DMS53 treated with DMSO at 0.1 percent for 48 hours (cell line): Measurements from ENCODE around the gene C3orf85.

Experiments
- DNase-seq: peaks from one replicate; lab custom pipeline; 2025; ENCODE audit not compliant: unreplicated experiment; lab: John Stamatoyannopoulos, UW

C3orf85 gene

GRCh38 chr3:109149078-109149477 lies 12.6 kb downstream of the C3orf85 start:
- no peak for DNase-seq

GRCh38 chr3:109152320-109152719 lies 15.8 kb downstream of the C3orf85 start:
- no peak for DNase-seq

DNA sequence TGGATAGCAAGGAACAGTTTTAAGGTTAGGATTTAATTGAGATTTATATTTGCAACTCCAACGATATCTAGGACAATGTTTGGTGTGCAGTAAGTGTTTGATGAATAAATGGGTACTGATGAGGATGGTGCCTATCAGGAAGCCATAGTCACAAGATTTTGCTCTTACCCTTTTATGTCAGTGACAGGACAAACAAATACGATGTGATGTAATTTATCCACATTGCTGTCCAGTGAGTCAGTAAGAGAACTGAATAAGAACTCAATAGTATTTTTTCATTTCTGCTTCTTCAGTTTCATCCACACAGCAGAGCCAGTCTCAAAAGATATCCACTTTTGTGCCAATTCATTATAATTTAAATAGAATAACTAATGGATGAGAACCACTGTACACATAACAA lies 18.5 kb downstream of the C3orf85 start:
- DNase-seq = no peak

DNA sequence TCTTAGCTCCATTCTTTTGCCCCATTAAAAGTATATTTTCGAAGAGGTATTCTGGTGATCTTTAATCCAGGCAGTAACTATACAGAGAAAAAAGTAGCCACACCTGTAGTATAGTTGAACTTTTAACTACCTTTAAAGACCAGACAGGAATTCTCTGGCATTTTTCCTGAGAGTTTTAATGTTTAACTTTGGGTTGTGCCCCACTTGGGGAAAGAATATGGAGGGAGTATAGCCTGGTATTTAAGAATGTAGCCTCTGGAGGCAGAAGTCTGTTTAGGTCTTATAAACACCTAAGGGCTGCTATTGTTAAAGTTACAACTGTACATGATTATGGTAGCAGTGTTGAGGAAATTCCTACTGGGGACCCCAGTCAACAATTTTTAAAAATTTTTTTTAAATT lies 19.3 kb downstream of the C3orf85 start:
- no peak for DNase-seq

DNA sequence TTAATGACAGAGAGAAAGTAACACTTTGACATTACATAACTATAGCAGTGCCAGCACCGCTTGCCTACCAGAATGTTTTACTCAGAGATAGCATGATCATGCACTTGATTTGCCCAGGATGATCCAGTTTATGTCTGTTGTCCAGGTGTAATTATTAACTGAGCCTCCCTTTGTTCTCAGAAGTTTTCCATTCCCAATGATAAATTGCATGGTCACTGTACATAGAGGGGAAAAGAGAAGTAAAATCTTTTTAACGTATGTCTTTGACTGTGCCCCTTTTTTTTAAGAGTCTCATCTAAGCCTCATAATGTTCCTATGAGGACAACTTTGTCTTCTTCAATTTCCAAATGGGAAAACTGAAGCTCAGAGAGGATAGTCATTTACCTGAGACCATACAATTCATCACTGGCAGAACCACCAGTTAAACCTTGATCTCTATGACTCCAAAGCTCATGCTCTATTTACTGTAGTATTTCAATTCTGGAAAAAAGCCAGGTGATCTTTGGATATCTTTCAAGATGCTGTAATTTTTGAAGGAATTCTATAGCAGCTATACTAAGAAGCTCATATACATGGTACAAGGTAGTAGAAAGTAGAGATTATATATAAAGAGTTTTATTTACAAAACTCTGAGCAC lies 25.1 kb downstream of the C3orf85 start:
- peak; percentile 59 for DNase-seq

DNA sequence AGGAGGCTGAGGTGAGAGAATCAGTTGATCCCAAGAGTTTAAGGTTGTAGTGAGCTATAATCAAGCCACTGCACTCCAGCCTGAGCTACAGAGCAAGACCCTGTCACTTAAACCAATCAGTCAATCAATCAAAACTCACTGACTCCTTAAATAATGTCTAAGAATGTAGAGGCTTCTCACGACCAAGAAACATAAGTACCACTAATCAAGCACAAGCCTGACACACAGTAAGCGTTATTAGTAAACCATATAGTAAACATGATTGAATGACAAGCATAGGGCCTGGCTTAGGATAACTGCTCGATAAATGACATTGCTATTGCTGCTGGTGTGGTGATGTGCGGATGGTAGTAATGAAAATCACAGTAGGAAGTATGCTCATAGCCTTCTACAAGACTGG lies 29.4 kb downstream of the C3orf85 start:
- DNase-seq = no peak

DNA sequence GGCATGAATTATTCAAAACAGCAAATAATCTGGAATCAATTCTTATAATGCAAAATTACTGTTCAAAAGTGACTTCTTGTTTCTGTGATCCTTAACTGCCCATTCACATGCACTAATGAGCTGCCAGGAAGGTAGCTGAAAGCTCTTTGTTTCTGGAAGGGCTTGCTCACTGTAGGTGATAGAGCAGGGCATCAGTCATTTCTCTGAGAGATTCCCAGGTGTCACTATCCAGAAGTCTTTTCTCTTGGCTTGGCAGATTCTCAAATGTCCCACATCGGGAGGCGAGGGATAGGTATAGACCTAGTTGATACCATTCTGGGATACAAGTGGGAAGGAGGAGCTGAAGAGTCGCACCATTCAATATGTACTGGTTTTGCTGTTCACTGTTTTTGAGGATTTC lies 35.0 kb downstream of the C3orf85 start:
- no peak for DNase-seq

DNA sequence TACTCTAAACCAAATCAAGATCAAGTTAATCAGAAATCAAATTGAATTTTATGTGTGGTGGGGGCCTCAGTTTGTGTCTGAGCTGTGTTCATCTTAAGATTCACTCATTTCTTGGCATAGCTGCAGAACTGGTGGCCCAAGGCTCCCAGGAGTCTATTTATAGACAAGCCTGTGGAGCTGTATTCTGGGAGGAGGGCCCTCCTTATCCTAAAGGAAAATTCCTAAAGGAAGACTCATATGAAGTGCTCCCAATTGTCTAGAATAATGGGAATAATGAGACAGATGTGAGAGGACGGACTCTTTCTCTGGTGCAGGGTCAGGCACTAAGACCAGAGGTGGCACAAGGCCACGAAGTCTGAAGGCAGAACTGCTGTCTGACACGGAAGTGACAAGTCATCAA lies 38.9 kb downstream of the C3orf85 start:
- DNase-seq = no peak

GRCh38 chr3:109176726-109177125 lies 40.2 kb downstream of the C3orf85 start:
- DNase-seq = no peak

DNA sequence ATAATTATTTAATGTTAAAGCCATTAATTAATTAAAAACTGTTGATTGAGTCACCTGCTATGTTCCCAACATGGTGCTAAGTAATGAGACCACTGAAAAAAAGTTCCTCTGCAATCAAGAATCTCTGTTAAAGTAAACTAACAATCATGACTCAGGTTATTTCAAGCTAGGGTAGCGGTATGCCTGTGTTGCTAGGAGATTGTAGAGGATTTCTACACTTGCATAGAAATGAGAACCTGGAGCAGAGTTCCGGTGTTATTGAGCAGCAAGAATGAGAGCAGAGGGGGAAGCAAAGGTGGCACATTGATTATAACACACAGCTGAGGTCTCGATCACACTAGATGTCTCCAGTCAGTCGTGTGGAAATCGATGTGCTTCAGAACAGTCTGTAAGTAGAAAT lies 41.4 kb downstream of the C3orf85 start:
- DNase-seq = no peak

DNA sequence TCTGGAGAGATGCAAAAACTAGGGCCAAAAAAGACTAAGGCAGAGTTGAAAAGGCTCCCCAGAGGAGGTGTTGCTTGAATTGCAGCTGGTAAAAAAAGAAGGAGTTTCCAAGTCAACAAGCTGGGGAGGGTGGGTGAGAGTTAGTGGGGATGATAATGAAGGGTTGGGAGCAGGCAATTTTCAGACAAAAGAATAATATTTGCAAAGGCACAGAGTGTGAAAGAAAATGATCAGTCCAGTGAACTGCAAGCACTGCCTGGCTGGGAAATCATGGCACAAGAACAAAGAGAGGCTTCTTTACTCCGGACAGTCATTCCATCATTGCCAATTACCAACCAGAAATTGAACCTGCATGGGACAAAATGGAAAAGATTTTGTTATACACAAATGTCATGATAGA lies 42.2 kb downstream of the C3orf85 start:
- DNase-seq = no peak

DNA sequence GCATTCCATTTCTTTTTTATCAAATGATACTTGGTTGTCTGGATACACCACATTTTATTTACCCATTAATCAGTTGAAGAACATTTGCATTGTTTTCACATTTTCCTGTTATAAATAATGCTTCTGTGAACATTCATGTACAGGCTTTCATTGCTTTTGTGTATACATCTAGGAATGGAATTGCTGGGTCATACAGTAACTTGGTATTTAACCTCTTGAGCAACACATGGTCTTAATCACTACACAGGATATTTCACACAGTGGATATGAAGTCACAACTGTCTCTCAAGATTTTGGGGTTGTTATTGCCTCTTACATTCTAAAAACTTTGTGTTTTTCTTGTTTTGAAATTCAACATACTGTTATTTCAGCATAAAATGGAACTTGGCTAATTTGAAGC lies 48.2 kb downstream of the C3orf85 start:
- DNase-seq = no peak

DNA sequence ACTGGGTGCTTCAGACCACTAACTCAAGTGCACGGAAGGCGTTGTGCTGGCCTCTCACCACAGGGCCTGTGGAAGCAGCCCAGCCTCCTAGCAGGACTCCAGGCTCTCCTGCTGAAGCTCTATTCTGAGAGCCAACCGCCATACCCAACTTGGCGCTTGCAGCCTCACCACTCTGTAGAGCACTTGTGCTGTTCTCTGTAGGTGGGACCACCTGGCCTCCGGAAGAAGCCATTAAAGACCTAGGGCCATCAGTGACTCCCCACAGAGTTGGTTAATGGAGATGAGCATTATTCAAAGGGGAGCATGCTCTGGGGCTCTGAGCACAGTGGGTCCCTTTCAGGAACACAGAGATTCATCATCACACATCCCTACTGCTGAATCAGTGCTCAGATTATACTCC lies 50.9 kb downstream of the C3orf85 start:
- no peak for DNase-seq

GRCh38 chr3:109188741-109189140 lies 52.2 kb downstream of the C3orf85 start:
- peak; percentile 56 for DNase-seq

- no peak for DNase-seq
Observed at GRCh38 chr3:109191421-109191820, 54.9 kb downstream of the C3orf85 start.

- DNase-seq = no peak
Observed at GRCh38 chr3:109195815-109196214, 59.3 kb downstream of the C3orf85 start.
